ENCODE data around the gene MAB21L2.

The MAB21L2 gene

GRCh38 chr4:150573534-150573933, 8.4 kb upstream of the MAB21L2 start:
- Histone ChIP-seq H3K4me3 (ENCODE audit: insufficient read depth, low read depth, low read length, poor library complexity, severe bottlenecking) (no peak overlapping the region), H3K36me3 (ENCODE audit: control insufficient read depth, insufficient read depth, low read length) (no peaks in the 10 kb centered on the region), H3K27me3 (replicated peaks; ENCODE audit: control insufficient read depth, insufficient read depth, low read length, poor library complexity, severe bottlenecking) (no peaks in the 10 kb centered on the region), H3K4me1 (ENCODE audit: control insufficient read depth, insufficient read depth, low read length, poor library complexity, severe bottlenecking) (no peaks in the 10 kb centered on the region), H3K9me3 (ENCODE audit: control insufficient read depth, low read length) (no peaks in the 10 kb centered on the region), H3K27ac (ENCODE audit: insufficient read depth, low read length, poor library complexity, severe bottlenecking) (no peak overlapping the region)
- DNase-seq: no peak

- no peaks in the 10 kb centered on the region for H3K36me3 ChIP-seq (ENCODE audit: control insufficient read depth, insufficient read depth, low read length)
- H3K4me3 ChIP-seq (ENCODE audit: insufficient read depth, low read depth, low read length, poor library complexity, severe bottlenecking): no peak overlapping the region
- no peak overlapping the region for H3K27ac ChIP-seq (ENCODE audit: insufficient read depth, low read length, poor library complexity, severe bottlenecking)
- no peaks in the 10 kb centered on the region for H3K4me1 ChIP-seq (ENCODE audit: control insufficient read depth, insufficient read depth, low read length, poor library complexity, severe bottlenecking)
- H3K9me3 ChIP-seq (ENCODE audit: control insufficient read depth, low read length): no peaks in the 10 kb centered on the region
- DNase-seq: no peak
- no peaks in the 10 kb centered on the region for H3K27me3 ChIP-seq (replicated peaks; ENCODE audit: control insufficient read depth, insufficient read depth, low read length, poor library complexity, severe bottlenecking)
Measured at GRCh38 chr4:150574678-150575077, 7.3 kb upstream of the MAB21L2 start.

- Histone ChIP-seq H3K9me3 (ENCODE audit: control insufficient read depth, low read length) (no peaks in the 10 kb centered on the region), H3K27me3 (replicated peaks; ENCODE audit: control insufficient read depth, insufficient read depth, low read length, poor library complexity, severe bottlenecking) (no peaks in the 10 kb centered on the region), H3K27ac (ENCODE audit: insufficient read depth, low read length, poor library complexity, severe bottlenecking) (no peak overlapping the region), H3K36me3 (ENCODE audit: control insufficient read depth, insufficient read depth, low read length) (peaks cover 13% of the 10 kb centered on the region), H3K4me1 (ENCODE audit: control insufficient read depth, insufficient read depth, low read length, poor library complexity, severe bottlenecking) (no peaks in the 10 kb centered on the region), H3K4me3 (ENCODE audit: insufficient read depth, low read depth, low read length, poor library complexity, severe bottlenecking) (no peak overlapping the region)
- no peak for DNase-seq
Measured at GRCh38 chr4:150577796-150578195, 4.2 kb upstream of the MAB21L2 start.

- Histone ChIP-seq H3K4me3 (ENCODE audit: insufficient read depth, low read depth, low read length, poor library complexity, severe bottlenecking) (no peak overlapping the region), H3K36me3 (ENCODE audit: control insufficient read depth, insufficient read depth, low read length) (peaks cover 24% of the 10 kb centered on the region), H3K4me1 (ENCODE audit: control insufficient read depth, insufficient read depth, low read length, poor library complexity, severe bottlenecking) (no peaks in the 10 kb centered on the region), H3K27me3 (replicated peaks; ENCODE audit: control insufficient read depth, insufficient read depth, low read length, poor library complexity, severe bottlenecking) (no peaks in the 10 kb centered on the region), H3K27ac (ENCODE audit: insufficient read depth, low read length, poor library complexity, severe bottlenecking) (no peak overlapping the region), H3K9me3 (ENCODE audit: control insufficient read depth, low read length) (no peaks in the 10 kb centered on the region)
- no peak for DNase-seq
Measured at GRCh38 chr4:150578745-150579501, 3.0 kb upstream of the MAB21L2 start.

GRCh38 chr4:150579551-150580234, 2.3 kb upstream of the MAB21L2 start:
- no peak for DNase-seq
- H3K4me3 ChIP-seq (ENCODE audit: insufficient read depth, low read depth, low read length, poor library complexity, severe bottlenecking): no peak overlapping the region

GRCh38 chr4:150580306-150580705, 1.6 kb upstream of the MAB21L2 start:
- Histone ChIP-seq H3K4me3 (ENCODE audit: insufficient read depth, low read depth, low read length, poor library complexity, severe bottlenecking) (no peak overlapping the region), H3K4me1 (ENCODE audit: control insufficient read depth, insufficient read depth, low read length, poor library complexity, severe bottlenecking) (no peaks in the 10 kb centered on the region), H3K36me3 (ENCODE audit: control insufficient read depth, insufficient read depth, low read length) (peaks cover 30% of the 10 kb centered on the region), H3K27ac (ENCODE audit: insufficient read depth, low read length, poor library complexity, severe bottlenecking) (no peak overlapping the region), H3K9me3 (ENCODE audit: control insufficient read depth, low read length) (no peaks in the 10 kb centered on the region), H3K27me3 (replicated peaks; ENCODE audit: control insufficient read depth, insufficient read depth, low read length, poor library complexity, severe bottlenecking) (no peaks in the 10 kb centered on the region)
- no peak for DNase-seq

More at GRCh38 chr4:150579551-150580234, 2.3 kb upstream of the MAB21L2 start:
- Histone ChIP-seq H3K27ac (ENCODE audit: insufficient read depth, low read length, poor library complexity, severe bottlenecking) (no peak overlapping the region), H3K27me3 (replicated peaks; ENCODE audit: control insufficient read depth, insufficient read depth, low read length, poor library complexity, severe bottlenecking) (no peaks in the 10 kb centered on the region), H3K36me3 (ENCODE audit: control insufficient read depth, insufficient read depth, low read length) (peaks cover 29% of the 10 kb centered on the region), H3K4me1 (ENCODE audit: control insufficient read depth, insufficient read depth, low read length, poor library complexity, severe bottlenecking) (no peaks in the 10 kb centered on the region), H3K9me3 (ENCODE audit: control insufficient read depth, low read length) (no peaks in the 10 kb centered on the region)

- Histone ChIP-seq H3K4me1 (ENCODE audit: control insufficient read depth, insufficient read depth, low read length, poor library complexity, severe bottlenecking) (no peaks in the 10 kb centered on the region), H3K27me3 (replicated peaks; ENCODE audit: control insufficient read depth, insufficient read depth, low read length, poor library complexity, severe bottlenecking) (no peaks in the 10 kb centered on the region), H3K4me3 (ENCODE audit: insufficient read depth, low read depth, low read length, poor library complexity, severe bottlenecking) (no peak overlapping the region), H3K36me3 (ENCODE audit: control insufficient read depth, insufficient read depth, low read length) (peaks cover 30% of the 10 kb centered on the region), H3K9me3 (ENCODE audit: control insufficient read depth, low read length) (no peaks in the 10 kb centered on the region), H3K27ac (ENCODE audit: insufficient read depth, low read length, poor library complexity, severe bottlenecking) (no peak overlapping the region)
- no peak for DNase-seq
Measured at GRCh38 chr4:150581056-150581605, 820 bp upstream of the MAB21L2 start.

GRCh38 chr4:150581641-150582051, 305 bp upstream of the MAB21L2 start:
- H3K9me3 ChIP-seq (ENCODE audit: control insufficient read depth, low read length): no peaks in the 10 kb centered on the region
- H3K4me3 ChIP-seq (ENCODE audit: insufficient read depth, low read depth, low read length, poor library complexity, severe bottlenecking): no peak overlapping the region
- no peaks in the 10 kb centered on the region for H3K4me1 ChIP-seq (ENCODE audit: control insufficient read depth, insufficient read depth, low read length, poor library complexity, severe bottlenecking)
- no peak for DNase-seq
- peaks cover 30% of the 10 kb centered on the region for H3K36me3 ChIP-seq (ENCODE audit: control insufficient read depth, insufficient read depth, low read length)
- no peak overlapping the region for H3K27ac ChIP-seq (ENCODE audit: insufficient read depth, low read length, poor library complexity, severe bottlenecking)
- no peaks in the 10 kb centered on the region for H3K27me3 ChIP-seq (replicated peaks; ENCODE audit: control insufficient read depth, insufficient read depth, low read length, poor library complexity, severe bottlenecking)

GRCh38 chr4:150582873-150583286, 929 bp downstream of the MAB21L2 start:
- H3K27ac ChIP-seq (ENCODE audit: insufficient read depth, low read length, poor library complexity, severe bottlenecking): no peak overlapping the region
- H3K36me3 ChIP-seq (ENCODE audit: control insufficient read depth, insufficient read depth, low read length): peaks cover 30% of the 10 kb centered on the region
- DNase-seq: no peak
- no peaks in the 10 kb centered on the region for H3K9me3 ChIP-seq (ENCODE audit: control insufficient read depth, low read length)
- H3K4me3 ChIP-seq (ENCODE audit: insufficient read depth, low read depth, low read length, poor library complexity, severe bottlenecking): no peak overlapping the region
- H3K4me1 ChIP-seq (ENCODE audit: control insufficient read depth, insufficient read depth, low read length, poor library complexity, severe bottlenecking): no peaks in the 10 kb centered on the region
- no peaks in the 10 kb centered on the region for H3K27me3 ChIP-seq (replicated peaks; ENCODE audit: control insufficient read depth, insufficient read depth, low read length, poor library complexity, severe bottlenecking)
